ENCODE measurements around the gene GUCY1A1. TPM values are rescaled to one million over a fixed set of nuclear protein-coding genes. Genes with fewer than 3 reads are reported as not detected.

The GUCY1A1 gene
- total RNA-seq, 1 experiment from 2014 or later: 0.17 TPM

- POLR2A ChIA-PET (ENCODE audit: unreplicated experiment): no interaction called here
- CTCF ChIA-PET: no interaction called here
- no peak for TF ChIP-seq EZH2 (IDR thresholded peaks at IDR 0.05; ENCODE audit: low read depth)
- no peak for TF ChIP-seq CTCF (conservative IDR thresholded peaks at IDR 0.05)
Measured at GRCh38 chr4:155701827-155702226, 35.2 kb downstream of the GUCY1A1 start.

GRCh38 chr4:155703486-155704247, 37.0 kb downstream of the GUCY1A1 start:
- H3K4me1 ChIP-seq (replicated peaks; ENCODE audit: insufficient read depth): peaks cover 6% of the 10 kb centered on the region
- intact Hi-C loops (cut with micrococcal nuclease; ENCODE audit: unreplicated experiment): no loop called here
- no peaks in the 10 kb centered on the region for H3K9me2 ChIP-seq (ENCODE audit: insufficient read depth)
- no peaks in the 10 kb centered on the region for H3K27me3 ChIP-seq (ENCODE audit: insufficient read depth, low read depth)
- no peaks in the 10 kb centered on the region for H3F3A ChIP-seq (ENCODE audit: insufficient read depth, low read depth)
- no peaks in the 10 kb centered on the region for H3K36me3 ChIP-seq (ENCODE audit: low read depth)
- no TSS peak for BruUV-seq (replicated peaks)
- no peak overlapping the region for H3K4me3 ChIP-seq
- H2AFZ ChIP-seq: no peak overlapping the region
- H3K79me2 ChIP-seq (ENCODE audit: low read depth): no peaks in the 10 kb centered on the region
- no peak overlapping the region for H3K27ac ChIP-seq
- ChIA-PET POLR2A (ENCODE audit: unreplicated experiment) (no interaction called here), CTCF (interaction anchor here (0.6 kb wide), 3 partner anchors 93 to 716 kb away, joined by 3 to 4 read pairs (median 4); no protein-coding TSS in a partner anchor)
- no peaks in the 10 kb centered on the region for H4K20me1 ChIP-seq (ENCODE audit: insufficient read depth)
- no peak for DNase-seq
- H3K4me2 ChIP-seq: no peak overlapping the region
- TF ChIP-seq CTCF (conservative IDR thresholded peaks at IDR 0.05) (no peak), EZH2 (IDR thresholded peaks at IDR 0.05; ENCODE audit: low read depth) (no peak)
- H3K9me3 ChIP-seq (ENCODE audit: insufficient read depth, low read depth): no peaks in the 10 kb centered on the region

More at GRCh38 chr4:155701827-155702226, 35.2 kb downstream of the GUCY1A1 start:
- H3F3A ChIP-seq (ENCODE audit: insufficient read depth, low read depth): no peaks in the 10 kb centered on the region
- intact Hi-C loops (cut with micrococcal nuclease; ENCODE audit: unreplicated experiment): no loop called here
- H3K79me2 ChIP-seq (ENCODE audit: low read depth): no peaks in the 10 kb centered on the region
- H3K27ac ChIP-seq: no peak overlapping the region
- peaks cover 6% of the 10 kb centered on the region for H3K4me1 ChIP-seq (replicated peaks; ENCODE audit: insufficient read depth)
- no peaks in the 10 kb centered on the region for H4K20me1 ChIP-seq (ENCODE audit: insufficient read depth)
- no peaks in the 10 kb centered on the region for H3K9me2 ChIP-seq (ENCODE audit: insufficient read depth)
- no peaks in the 10 kb centered on the region for H3K9me3 ChIP-seq (ENCODE audit: insufficient read depth, low read depth)
- DNase-seq: no peak
- H2AFZ ChIP-seq: no peak overlapping the region
- H3K4me2 ChIP-seq: no peak overlapping the region
- H3K4me3 ChIP-seq: no peak overlapping the region
- no TSS peak for BruUV-seq (replicated peaks)
- no peaks in the 10 kb centered on the region for H3K27me3 ChIP-seq (ENCODE audit: insufficient read depth, low read depth)
- H3K36me3 ChIP-seq (ENCODE audit: low read depth): no peaks in the 10 kb centered on the region

GRCh38 chr4:155704841-155705404, 38.3 kb downstream of the GUCY1A1 start:
- no peaks in the 10 kb centered on the region for H4K20me1 ChIP-seq (ENCODE audit: insufficient read depth)
- no peak overlapping the region for H3K4me3 ChIP-seq
- H3K27me3 ChIP-seq (ENCODE audit: insufficient read depth, low read depth): no peaks in the 10 kb centered on the region
- H3K36me3 ChIP-seq (ENCODE audit: low read depth): no peaks in the 10 kb centered on the region
- ChIA-PET POLR2A (ENCODE audit: unreplicated experiment) (no interaction called here), CTCF (no interaction called here)
- H3K4me1 ChIP-seq (replicated peaks; ENCODE audit: insufficient read depth): peaks cover 6% of the 10 kb centered on the region
- H3K9me3 ChIP-seq (ENCODE audit: insufficient read depth, low read depth): no peaks in the 10 kb centered on the region
- intact Hi-C loops (cut with micrococcal nuclease; ENCODE audit: unreplicated experiment): no loop called here
- no peaks in the 10 kb centered on the region for H3F3A ChIP-seq (ENCODE audit: insufficient read depth, low read depth)
- no peaks in the 10 kb centered on the region for H3K9me2 ChIP-seq (ENCODE audit: insufficient read depth)
- H2AFZ ChIP-seq: no peak overlapping the region
- no peak overlapping the region for H3K27ac ChIP-seq
- TF ChIP-seq EZH2 (IDR thresholded peaks at IDR 0.05; ENCODE audit: low read depth) (no peak), CTCF (conservative IDR thresholded peaks at IDR 0.05) (no peak)
- no TSS peak for BruUV-seq (replicated peaks)
- DNase-seq: no peak
- H3K79me2 ChIP-seq (ENCODE audit: low read depth): no peaks in the 10 kb centered on the region
- no peak overlapping the region for H3K4me2 ChIP-seq
